H1 (cell line): ENCODE measurements around the gene CDADC1. TPM values are rescaled to one million over a fixed set of nuclear protein-coding genes. Genes with fewer than 3 reads are reported as not detected.
A peak's percentile ranks its signal among the peaks of the same experiment; 100 is the strongest.

Experiments used
- CTCF ChIA-PET: fragments of 300-600 bp; sonication (Branson Sonifier 250); formaldehyde crosslinking; loops from one replicate; lab custom pipeline; 2021; ENCODE audit not compliant: partially characterized antibody; lab: Charles Lee
- POLR2A ChIA-PET: fragments of 300-600 bp; sonication (Branson Sonifier 250); formaldehyde crosslinking; loops from one replicate; lab custom pipeline; 2021; ENCODE audit warnings: inconsistent platforms; ENCODE audit not compliant: partially characterized antibody; lab: Charles Lee
- DNase-seq, 2 experiments: peaks; one replicate each; pipeline versions ENCODE4 v3.0.0 to v3.0.0-alpha.2; 2010 to 2022; ENCODE audit warnings: low spot score in 2 of 2, low read depth in 1 of 2, mixed read lengths in 1 of 2
- FAIRE-seq: peaks from 2 replicates; lab custom pipeline; 2011; peaks lifted over from hg19 to GRCh38; lab: Jason Lieb, UNC
- H2AFZ ChIP-seq: 2 replicates; pipeline ENCODE4 v1.8.1; 2012; ENCODE audit warnings: low read length, inconsistent platforms
- H2AK5ac ChIP-seq: 2 replicates; pipeline ENCODE4 v1.6.1; 2013; ENCODE audit warnings: low read depth, low read length
- H2BK120ac ChIP-seq: replicated peaks from 2 replicates; pipeline ENCODE3; 2013; ENCODE audit warnings: low read depth, low read length, inconsistent platforms
- H2BK12ac ChIP-seq: 2 replicates; pipeline ENCODE4 v1.6.1; 2013; ENCODE audit warnings: low read depth, low read length
- H2BK15ac ChIP-seq: 2 replicates; pipeline ENCODE4 v1.6.1; 2013; ENCODE audit warnings: low read length
- H2BK20ac ChIP-seq: 2 replicates; pipeline ENCODE4 v1.6.1; 2013; ENCODE audit warnings: low read length
- H2BK5ac ChIP-seq: 2 replicates; pipeline ENCODE4 v1.6.1; 2013; ENCODE audit warnings: low read depth, low read length
- H3K14ac ChIP-seq: 2 replicates; pipeline ENCODE4 v1.6.1; 2013; ENCODE audit warnings: inconsistent platforms; ENCODE audit not compliant: insufficient read length
- H3K18ac ChIP-seq: 2 replicates; pipeline ENCODE4 v1.6.1; 2013; ENCODE audit warnings: low read length; ENCODE audit errors: extremely low read depth
- H3K23ac ChIP-seq: 2 replicates; pipeline ENCODE4 v1.6.1; 2013; ENCODE audit warnings: inconsistent platforms; ENCODE audit not compliant: insufficient read length
- H3K23me2 ChIP-seq: 2 replicates; pipeline ENCODE4 v1.6.1; 2013; ENCODE audit warnings: low read depth, low read length
- H3K27ac ChIP-seq: 2 replicates; pipeline ENCODE4 v1.6.1; 2011; ENCODE audit warnings: low read depth, low read length, inconsistent platforms
- H3K27me3 ChIP-seq, 4 experiments: replicated peaks in 1 of 4; 1 replicate in 1 of 4; 2 replicates in 3 of 4; pipeline versions ENCODE4 v1.6.1 to v1.8.1; 2011 to 2013; ENCODE audit warnings: low read length in 3 of 4, mild to moderate bottlenecking in 3 of 4, inconsistent platforms in 2 of 4, mixed read lengths in 2 of 4, moderate library complexity in 1 of 4; ENCODE audit not compliant: control insufficient read depth in 3 of 4, insufficient read depth in 3 of 4; ENCODE audit errors: extremely low read depth in 1 of 4
- H3K36me3 ChIP-seq, 4 experiments: 2 replicates each; pipeline versions ENCODE4 v1.6.1 to v1.8.1; 2011 to 2013; ENCODE audit warnings: mild to moderate bottlenecking in 4 of 4, low read length in 3 of 4, moderate library complexity in 2 of 4, control low read depth in 1 of 4, inconsistent platforms in 1 of 4; ENCODE audit not compliant: insufficient read depth in 4 of 4, control insufficient read depth in 2 of 4
- H3K4ac ChIP-seq: replicated peaks from 2 replicates; pipeline ENCODE3; 2013; ENCODE audit warnings: low read length, low read depth, mixed read lengths, inconsistent platforms; ENCODE audit not compliant: insufficient read length
- H3K4me1 ChIP-seq, 4 experiments: replicated peaks in 1 of 4; 1 replicate in 1 of 4; 2 replicates in 3 of 4; pipeline versions ENCODE4 v1.6.1 to v1.8.1; 2011 to 2013; ENCODE audit warnings: low read length in 3 of 4, inconsistent platforms in 2 of 4, mixed read lengths in 1 of 4; ENCODE audit not compliant: insufficient read depth in 4 of 4, control insufficient read depth in 3 of 4
- H3K4me2 ChIP-seq, 2 experiments: 2 replicates each; pipeline versions ENCODE4 v1.6.1 to v1.8.1; 2011 to 2013; ENCODE audit warnings: low read depth in 2 of 2, low read length in 2 of 2, control low read depth in 1 of 2, inconsistent platforms in 1 of 2, mild to moderate bottlenecking in 1 of 2; ENCODE audit not compliant: insufficient read depth in 1 of 2
- H3K4me3 ChIP-seq, 4 experiments: fragments of 200-600, 300-600 bp in 1 of 4; sonication (generic), shearing (Covaris generic), sonication (Bioruptor Twin) in 1 of 4; 2 replicates each; pipeline versions ENCODE4 v1.5.1 to v1.8.1; 2011 to 2016; ENCODE audit warnings: low read length in 4 of 4, low read depth in 3 of 4, control low read depth in 2 of 4, inconsistent platforms in 2 of 4, mild to moderate bottlenecking in 2 of 4, mixed read lengths in 1 of 4, moderate library complexity in 1 of 4; ENCODE audit not compliant: insufficient read depth in 2 of 4; ENCODE audit errors: extremely low read depth in 1 of 4
- H3K56ac ChIP-seq: replicated peaks from 2 replicates; pipeline ENCODE3; 2013; ENCODE audit warnings: low read depth, mild to moderate bottlenecking, mixed read lengths, low read length, inconsistent platforms; ENCODE audit not compliant: insufficient read length
- H3K79me1 ChIP-seq: 2 replicates; pipeline ENCODE4 v1.6.1; 2013; ENCODE audit warnings: low read depth, low read length, control low read depth
- H3K79me2 ChIP-seq, 2 experiments: 2 replicates each; pipeline versions ENCODE4 v1.6.1 to v1.8.1; 2012 to 2013; ENCODE audit warnings: low read length in 2 of 2, mild to moderate bottlenecking in 2 of 2, inconsistent platforms in 1 of 2; ENCODE audit not compliant: insufficient read depth in 2 of 2, control insufficient read depth in 1 of 2
- H3K9ac ChIP-seq, 4 experiments: replicated peaks in 1 of 4; 1 replicate in 1 of 4; 2 replicates in 3 of 4; pipeline versions ENCODE4 v1.6.1 to v1.8.1; 2011 to 2013; ENCODE audit warnings: low read depth in 3 of 4, low read length in 3 of 4, control low read depth in 2 of 4, mild to moderate bottlenecking in 2 of 4, moderate library complexity in 2 of 4, inconsistent platforms in 1 of 4; ENCODE audit errors: extremely low read depth in 1 of 4
- H3K9me3 ChIP-seq, 2 experiments: 2 replicates each; pipeline versions ENCODE4 v1.6.1 to v1.8.1; 2012 to 2013; ENCODE audit warnings: mild to moderate bottlenecking in 2 of 2, moderate library complexity in 2 of 2, control low read depth in 1 of 2, inconsistent platforms in 1 of 2, low read depth in 1 of 2, low read length in 1 of 2, mixed read lengths in 1 of 2; ENCODE audit not compliant: insufficient read depth in 2 of 2
- H4K20me1 ChIP-seq, 2 experiments: replicated peaks in 1 of 2; 2 replicates each; pipeline versions ENCODE3 to v1.8.1; 2011 to 2013; ENCODE audit warnings: inconsistent platforms in 2 of 2, low read length in 2 of 2, mild to moderate bottlenecking in 1 of 2; ENCODE audit not compliant: insufficient read depth in 2 of 2, control insufficient read depth in 1 of 2
- H4K5ac ChIP-seq: 2 replicates; pipeline ENCODE4 v1.6.1; 2013; ENCODE audit warnings: low read length, low read depth, mixed read lengths, inconsistent platforms; ENCODE audit not compliant: insufficient read length
- H4K8ac ChIP-seq: 2 replicates; pipeline ENCODE4 v1.8.0; 2013; ENCODE audit warnings: mild to moderate bottlenecking, moderate library complexity, low read length, inconsistent platforms; ENCODE audit not compliant: insufficient read depth; ENCODE audit errors: extremely low read depth
- H4K91ac ChIP-seq: replicated peaks from 2 replicates; pipeline ENCODE3; 2013; ENCODE audit warnings: low read length, mixed read lengths, inconsistent platforms; ENCODE audit not compliant: insufficient read length
- ATF2 ChIP-seq: IDR thresholded peaks from 2 replicates; pipeline ENCODE4 v1.6.1; 2012; ENCODE audit warnings: low read length, inconsistent platforms
- E2F6 ChIP-seq: IDR thresholded peaks from 2 replicates; pipeline ENCODE4 v1.6.1; 2012; ENCODE audit warnings: inconsistent platforms
- EGR1 ChIP-seq: IDR thresholded peaks from 2 replicates; pipeline ENCODE4 v1.6.1; 2011; ENCODE audit warnings: low read depth, low read length, borderline replicate concordance
- KDM1A ChIP-seq: fragments of 200-600, 300-600 bp; sonication (generic); IDR thresholded peaks from 2 replicates; pipeline ENCODE4 v1.7.1; 2016; ENCODE audit warnings: mild to moderate bottlenecking, low read length, borderline replicate concordance
- WGBS, 2 experiments: shearing (Covaris generic) in 1 of 2; methylation state at CpG; one replicate each; pipeline versions ENCODE4 v1.1.6 to v1.1.7; 2013 to 2015; ENCODE audit warnings: low lambda C conversion rate in 2 of 2, mixed read lengths in 2 of 2, inconsistent platforms in 1 of 2, low coverage in 1 of 2, missing lambda C conversion rate in 1 of 2; ENCODE audit not compliant: insufficient replicate concordance in 2 of 2, insufficient coverage in 1 of 2, insufficient read length in 1 of 2; ENCODE audit errors: extremely low coverage in 1 of 2, missing lambda C conversion rate in 1 of 2; 5-methylcytosine and 5-hydroxymethylcytosine counted together
- long read RNA-seq, 2 experiments: library from RNA in 1 of 2; library from capped mRNA in 1 of 2; stranded (forward); transcript quantifications; one replicate each; pipeline ENCODE4 v2.0.0, GENCODE V29; 2021; ENCODE audit warnings: inconsistent platforms in 1 of 2
- polyA minus RNA-seq, 3 experiments: library from RNA; depleted of rRNA, polyadenylated mRNA; stranded (reverse); fragments of >200 nt; gene quantifications; 1 replicate in 2 of 3; 2 replicates in 1 of 3; pipeline ENCODE4 v1.2.3, GENCODE V29; 2011
- polyA plus RNA-seq, 7 experiments: library from polyadenylated mRNA; depleted of rRNA in 3 of 7; stranded (reverse) in 5 of 7; unstranded in 2 of 7; fragments of >200 nt in 5 of 7; fragments of 200-250 nt in 2 of 7; gene quantifications; 1 replicate in 5 of 7; 2 replicates in 1 of 7; 4 replicates in 1 of 7; pipeline versions ENCODE4 v1.2.1 to v1.2.3, GENCODE V29; 2011 to 2013; ENCODE audit warnings: missing spikeins in 2 of 7, mixed read lengths in 2 of 7
- total RNA-seq: library from RNA; stranded (reverse); fragmentation: NEBNext Ultra II Directional; extraction: Animal tissue kit (Norgen Biotek cat#: 25700); gene quantifications from 2 replicates; pipeline ENCODE4 v1.2.1, GENCODE V29; 2021

Gene CDADC1
- total RNA-seq: 2.7 and 6.5 TPM in 2 replicates
- 0.98 and 1.3 TPM in 2 replicates for polyA plus RNA-seq (2011; rRNA removed)
- 2.1 TPM for polyA plus RNA-seq (2011; cell fraction: cytosol; rRNA removed)
- polyA plus RNA-seq (2011; cell fraction: nucleus; rRNA removed): 2.2 TPM
- polyA plus RNA-seq (2012, experiment 1 of 2): 2.8 to 6.3 TPM (median 3.3 TPM) in 4 replicates
- polyA plus RNA-seq (2012, experiment 2 of 2): 7.4 TPM
- 4.0 TPM for polyA plus RNA-seq (2013, experiment 1 of 2)
- polyA plus RNA-seq (2013, experiment 2 of 2): 3.5 TPM
- 0.93 and 1.7 TPM in 2 replicates for polyA minus RNA-seq (2011; rRNA and poly(A)+ RNA removed)
- polyA minus RNA-seq (2011; cell fraction: cytosol; rRNA and poly(A)+ RNA removed): 1.8 TPM
- 3.1 TPM for polyA minus RNA-seq (2011; cell fraction: nucleus; rRNA and poly(A)+ RNA removed)
- long read RNA-seq, experiment 1, partial matches to known transcripts: 3 of 4 reads
- long read RNA-seq, experiment 1, other reads (novel, unspliced or antisense): 1 of 4 reads
- long read RNA-seq, experiment 2, partial matches to known transcripts: 4 of 6 reads
- long read RNA-seq, experiment 2, other reads (novel, unspliced or antisense): 1 of 6 reads

- Histone ChIP-seq H2BK5ac (no peak within 1 kb of the TSS), H4K5ac (no peak within 1 kb of the TSS), H3K23ac (no peak within 1 kb of the TSS), H3K27me3 (no peaks in the 10 kb centered on the region), H2AFZ (peak within 1 kb of the TSS; percentile 100), H3K9me3 (no peaks in the 10 kb centered on the region), H2BK20ac (0 out of 2 replicates have a peak within 1 kb of the TSS, but pooled peaks have one; percentile 36), H4K20me1 (no peaks in the 10 kb centered on the region), H2AK5ac (no peak within 1 kb of the TSS), H2BK15ac (no peak within 1 kb of the TSS), H4K8ac (peak within 1 kb of the TSS; percentile 92; the same call in 1 of the 2 replicates), H3K56ac (no peak within 1 kb of the TSS), H3K18ac (no peak within 1 kb of the TSS; the same call in 1 of the 2 replicates), H3K27ac (peak within 1 kb of the TSS; percentile 47; the same call in 1 of the 2 replicates), H3K14ac (no peak within 1 kb of the TSS), H4K91ac (peak within 1 kb of the TSS; percentile 19), H3K4me2 (peak within 1 kb of the TSS; percentile 91 to 100), H3K79me1 (no peaks in the 10 kb centered on the region; the same call in 1 of the 2 replicates), H3K79me2 (no peaks in the 10 kb centered on the region), H3K4me3 (peak within 1 kb of the TSS; percentile 72 to 88 (median 82)), H2BK12ac (no peak within 1 kb of the TSS; the same call in 1 of the 2 replicates), H3K9ac (peak within 1 kb of the TSS; percentile 66 to 75 (median 68)), H3K4ac (peak within 1 kb of the TSS; percentile 3), H3K4me1 (no peaks in the 10 kb centered on the region; a peak in 1 of 7 replicates), H3K23me2 (peaks cover 12% of the 10 kb centered on the region), H2BK120ac (peak within 1 kb of the TSS; percentile 34), H3K36me3 (no peaks in the 10 kb centered on the region)
- ChIA-PET POLR2A (interaction anchor here (0.7 to 1.9 kb wide), 5 partner anchors 8 to 39 kb away, joined by 3 to 5 read pairs (median 3); no protein-coding TSS in a partner anchor), CTCF (interaction anchor here (0.6 to 2.6 kb wide), 6 partner anchors 8 to 403 kb away, joined by 3 to 27 read pairs (median 6); no protein-coding TSS in a partner anchor)
- FAIRE-seq (peak; percentile 94), DNase-seq (peak; percentile 91 to 99)
- 2% methylated on average over 56 of the region's 56 CpGs; no CpG with 5 or more reads in 1 of the 2 experiments for WGBS, 2 experiments
- TF ChIP-seq EGR1: no peak
- TF ChIP-seq KDM1A: no peak
- no peak for TF ChIP-seq E2F6
- TF ChIP-seq ATF2: peak; percentile 88
Observed at GRCh38 chr13:49247643-49248621, at the start of gene CDADC1. CDADC1 (plus strand) TSS chr13:49247925; CDS start chr13:49248038, 113 bp downstream.
